Endothelial cell (in vitro differentiated cells): ENCODE measurements around the gene VAT1. TPM values are rescaled to one million over a fixed set of nuclear protein-coding genes. Genes with fewer than 3 reads are reported as not detected.

ENCODE experiments used
- DNase-seq: peaks from one replicate; pipeline ENCODE4 v3.0.0; 2021; ENCODE audit warnings: low spot score
- H3K27ac Mint-ChIP-seq: one replicate; pipeline ENCODE4 v1.8.0; 2021; ENCODE audit warnings: mixed read lengths, inconsistent platforms; ENCODE audit not compliant: unreplicated experiment
- H3K27me3 Mint-ChIP-seq: one replicate; pipeline ENCODE4 v1.8.0; 2021; ENCODE audit warnings: mild to moderate bottlenecking, moderate library complexity, mixed read lengths, inconsistent platforms; ENCODE audit not compliant: unreplicated experiment
- H3K36me3 Mint-ChIP-seq: one replicate; pipeline ENCODE4 v1.8.0; 2021; ENCODE audit warnings: mild to moderate bottlenecking, low read depth, mixed read lengths, inconsistent platforms; ENCODE audit not compliant: unreplicated experiment
- H3K4me1 Mint-ChIP-seq: one replicate; pipeline ENCODE4 v1.8.0; 2021; ENCODE audit warnings: mild to moderate bottlenecking, mixed read lengths, inconsistent platforms; ENCODE audit not compliant: unreplicated experiment
- H3K4me3 Mint-ChIP-seq: one replicate; pipeline ENCODE4 v1.8.0; 2021; ENCODE audit warnings: mild to moderate bottlenecking, mixed read lengths, inconsistent platforms; ENCODE audit not compliant: unreplicated experiment
- H3K9me3 Mint-ChIP-seq: one replicate; pipeline ENCODE4 v1.8.0; 2021; ENCODE audit warnings: mixed read lengths, inconsistent platforms; ENCODE audit not compliant: unreplicated experiment
- total RNA-seq: library from RNA; stranded (reverse); fragmentation: NEBNext Ultra II Directional; extraction: Animal tissue kit (Norgen Biotek cat#: 25700); gene quantifications from one replicate; pipeline ENCODE4 v1.2.1, GENCODE V29; 2021; ENCODE audit not compliant: unreplicated experiment
- TF ChIP-seq, protein P1 (sequence below): fragments of 200-600 bp; sonication (generic); IDR thresholded peaks from one replicate; pipeline ENCODE4 v1.5.0; 2021; ENCODE audit warnings: antibody characterized with exemption; ENCODE audit not compliant: unreplicated experiment

The VAT1 gene
- total RNA-seq, 1 donor from 2014 or later, result 460 TPM

DNA sequence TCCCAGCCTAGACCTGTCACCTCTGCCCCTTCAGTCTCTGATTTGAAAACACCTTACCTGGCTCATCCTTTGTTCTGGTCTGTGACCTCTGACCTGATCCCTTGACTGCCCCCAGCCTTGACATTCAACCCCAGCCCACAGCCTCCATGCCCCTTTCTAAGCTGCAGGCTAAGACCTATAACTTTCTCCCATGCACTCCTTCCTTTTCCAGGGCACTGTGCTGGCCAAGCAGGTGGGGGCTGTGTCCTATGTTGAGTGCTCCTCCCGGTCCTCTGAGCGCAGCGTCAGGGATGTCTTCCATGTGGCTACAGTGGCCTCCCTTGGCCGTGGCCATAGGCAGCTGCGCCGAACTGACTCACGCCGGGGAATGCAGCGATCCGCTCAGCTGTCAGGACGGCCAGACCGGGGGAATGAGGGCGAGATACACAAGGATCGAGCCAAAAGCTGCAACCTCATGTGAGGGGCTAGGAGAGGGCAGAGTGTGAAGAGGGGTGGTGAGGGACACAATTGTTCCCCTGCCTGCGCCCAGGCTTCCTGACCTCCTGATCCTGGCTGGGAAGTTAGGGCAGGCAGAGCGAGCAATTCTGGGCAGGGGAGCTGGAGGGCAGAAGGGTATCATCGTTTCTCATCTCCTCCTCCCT is 6.2 kb upstream of the VAT1 start:
- TF ChIP-seq, protein P1, sequence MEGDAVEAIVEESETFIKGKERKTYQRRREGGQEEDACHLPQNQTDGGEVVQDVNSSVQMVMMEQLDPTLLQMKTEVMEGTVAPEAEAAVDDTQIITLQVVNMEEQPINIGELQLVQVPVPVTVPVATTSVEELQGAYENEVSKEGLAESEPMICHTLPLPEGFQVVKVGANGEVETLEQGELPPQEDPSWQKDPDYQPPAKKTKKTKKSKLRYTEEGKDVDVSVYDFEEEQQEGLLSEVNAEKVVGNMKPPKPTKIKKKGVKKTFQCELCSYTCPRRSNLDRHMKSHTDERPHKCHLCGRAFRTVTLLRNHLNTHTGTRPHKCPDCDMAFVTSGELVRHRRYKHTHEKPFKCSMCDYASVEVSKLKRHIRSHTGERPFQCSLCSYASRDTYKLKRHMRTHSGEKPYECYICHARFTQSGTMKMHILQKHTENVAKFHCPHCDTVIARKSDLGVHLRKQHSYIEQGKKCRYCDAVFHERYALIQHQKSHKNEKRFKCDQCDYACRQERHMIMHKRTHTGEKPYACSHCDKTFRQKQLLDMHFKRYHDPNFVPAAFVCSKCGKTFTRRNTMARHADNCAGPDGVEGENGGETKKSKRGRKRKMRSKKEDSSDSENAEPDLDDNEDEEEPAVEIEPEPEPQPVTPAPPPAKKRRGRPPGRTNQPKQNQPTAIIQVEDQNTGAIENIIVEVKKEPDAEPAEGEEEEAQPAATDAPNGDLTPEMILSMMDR, result no peak
- no peak overlapping the region for H3K4me3 Mint-ChIP-seq
- H3K27me3 Mint-ChIP-seq, result peaks cover 13% of the 10 kb centered on the region
- H3K4me1 Mint-ChIP-seq, result peaks cover 4% of the 10 kb centered on the region
- no peak overlapping the region for H3K27ac Mint-ChIP-seq
- peaks cover 4% of the 10 kb centered on the region for H3K36me3 Mint-ChIP-seq
- DNase-seq, result no peak
- H3K9me3 Mint-ChIP-seq, result no peaks in the 10 kb centered on the region

DNA sequence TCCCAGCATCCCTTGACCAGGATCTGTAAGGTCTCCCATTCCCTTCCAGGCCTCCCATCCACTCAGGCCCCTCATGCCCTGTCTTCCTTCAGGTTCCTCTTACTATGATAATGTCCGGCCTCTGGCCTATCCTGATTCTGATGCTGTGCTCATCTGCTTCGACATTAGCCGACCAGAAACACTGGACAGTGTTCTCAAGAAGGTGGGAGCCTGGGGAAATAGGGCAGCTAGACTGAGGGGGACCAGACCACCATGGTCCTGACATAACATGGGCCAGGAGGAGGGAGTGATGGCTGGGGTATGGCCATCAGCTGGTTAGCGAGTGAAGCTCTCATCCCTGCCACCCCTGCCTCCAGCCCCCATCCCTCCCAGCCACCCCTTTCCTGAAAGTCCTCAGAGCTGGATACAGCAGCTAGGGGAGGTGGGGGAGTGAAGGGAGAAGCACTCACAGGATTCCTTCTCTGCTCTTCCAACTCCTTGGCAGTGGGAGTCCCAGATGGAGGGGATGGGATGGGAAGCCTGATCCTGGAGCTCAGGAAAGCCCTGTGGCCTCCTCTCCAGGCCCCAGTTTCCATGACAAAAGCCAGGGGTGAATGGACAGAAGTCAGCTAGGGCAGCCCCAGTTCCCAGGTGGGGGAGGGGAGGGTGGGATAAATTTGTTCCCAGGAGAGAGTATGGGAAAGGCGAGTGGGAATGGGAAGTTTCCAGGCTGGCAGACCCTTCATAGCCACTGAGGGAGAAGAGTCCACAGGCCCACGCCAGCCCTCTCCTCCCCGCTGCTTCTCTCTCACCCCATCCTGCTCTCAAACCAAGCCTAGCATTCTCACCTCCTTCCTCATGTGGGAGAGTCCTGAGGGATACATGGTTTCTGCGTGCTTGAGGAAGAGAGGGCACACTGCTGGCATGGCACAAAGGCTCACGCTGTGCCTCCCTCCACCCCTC is 5.2 kb upstream of the VAT1 start:
- no peak for DNase-seq

DNA sequence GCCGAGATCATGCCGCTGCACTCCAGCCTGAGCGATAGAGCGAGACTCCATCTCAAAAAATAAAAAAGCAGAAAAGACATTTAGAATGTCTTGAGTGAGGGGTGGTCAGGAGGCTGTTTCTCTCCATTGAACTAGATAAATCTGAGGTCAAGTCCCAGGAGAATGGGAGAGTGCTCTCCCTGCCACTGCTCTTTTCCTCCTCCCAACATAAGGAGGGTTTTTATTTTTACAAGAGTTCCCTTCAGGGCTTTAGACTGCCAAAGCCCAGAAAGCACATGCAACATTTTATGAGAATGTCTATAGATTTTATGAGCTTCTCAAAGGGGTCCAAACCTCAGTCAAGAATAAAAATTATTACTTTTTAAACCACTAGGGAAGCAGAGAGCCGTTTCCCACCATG is 4.4 kb upstream of the VAT1 start:
- no peaks in the 10 kb centered on the region for H3K9me3 Mint-ChIP-seq
- H3K4me3 Mint-ChIP-seq, result no peak overlapping the region
- peaks cover 4% of the 10 kb centered on the region for H3K4me1 Mint-ChIP-seq
- no peak for DNase-seq
- peaks cover 4% of the 10 kb centered on the region for H3K36me3 Mint-ChIP-seq
- TF ChIP-seq, protein P1, result no peak
- no peak overlapping the region for H3K27ac Mint-ChIP-seq
- H3K27me3 Mint-ChIP-seq, result peaks cover 13% of the 10 kb centered on the region

More for the DNA sequence above, 5.2 kb upstream of the VAT1 start:
- H3K4me1 Mint-ChIP-seq, result peaks cover 4% of the 10 kb centered on the region
- peaks cover 4% of the 10 kb centered on the region for H3K36me3 Mint-ChIP-seq
- no peak overlapping the region for H3K4me3 Mint-ChIP-seq
- TF ChIP-seq, protein P1, result no peak
- H3K27me3 Mint-ChIP-seq, result peaks cover 13% of the 10 kb centered on the region
- H3K9me3 Mint-ChIP-seq, result no peaks in the 10 kb centered on the region
- no peak overlapping the region for H3K27ac Mint-ChIP-seq

DNA sequence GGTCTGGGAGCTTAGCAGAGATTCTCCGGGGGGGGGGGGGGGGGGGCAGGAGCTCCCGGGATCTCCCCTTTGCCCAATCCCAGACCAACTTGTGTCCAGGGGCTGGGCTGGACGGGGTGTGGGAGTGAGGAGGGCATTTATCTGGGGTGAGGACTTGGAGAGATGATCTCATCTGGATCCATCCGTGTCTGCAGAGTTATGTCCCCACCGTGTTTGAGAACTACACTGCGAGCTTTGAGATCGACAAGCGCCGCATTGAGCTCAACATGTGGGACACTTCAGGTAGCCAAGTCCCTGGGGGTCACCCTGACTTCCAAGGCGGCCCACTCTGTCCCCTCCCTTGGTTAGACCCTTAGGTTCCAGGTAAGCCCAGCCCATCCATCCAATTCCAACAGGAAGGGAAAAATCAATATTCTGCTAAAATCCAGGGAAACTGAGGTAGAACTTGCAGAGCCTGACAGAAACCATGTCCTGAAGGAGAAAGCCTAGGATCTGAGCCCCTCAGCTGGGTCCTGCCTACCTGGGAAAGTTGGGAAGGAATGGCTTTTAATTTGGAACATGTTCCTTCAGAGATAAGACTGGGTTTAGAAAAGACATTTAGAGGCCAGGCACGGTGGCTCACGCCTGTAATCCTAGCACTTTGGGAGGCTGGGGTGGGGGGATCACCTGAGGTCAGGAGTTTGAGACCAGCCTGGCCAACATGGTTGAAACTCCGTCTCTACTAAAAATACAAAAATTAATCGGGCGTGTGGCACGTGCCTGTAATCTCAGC is 3.8 kb upstream of the VAT1 start:
- DNase-seq, result no peak
- H3K27me3 Mint-ChIP-seq, result peaks cover 13% of the 10 kb centered on the region
- H3K4me3 Mint-ChIP-seq, result peak overlapping the region; percentile 91
- no peaks in the 10 kb centered on the region for H3K9me3 Mint-ChIP-seq
- peaks cover 4% of the 10 kb centered on the region for H3K4me1 Mint-ChIP-seq
- H3K27ac Mint-ChIP-seq, result no peak overlapping the region
- H3K36me3 Mint-ChIP-seq, result peaks cover 4% of the 10 kb centered on the region
- TF ChIP-seq, protein P1, result no peak
